Ishikawa (cell line): ENCODE data around the gene CYP11A1.
A peak's percentile ranks its signal among the peaks of the same experiment; 100 is the strongest.

Experiments used
- CEBPB ChIP-seq: IDR thresholded peaks from 2 replicates; pipeline ENCODE4 v1.6.1; 2012
- CREB1 ChIP-seq: IDR thresholded peaks from 2 replicates; pipeline ENCODE4 v1.6.1; 2012; ENCODE audit warnings: low read depth
- EGR1 ChIP-seq: IDR thresholded peaks from 2 replicates; pipeline ENCODE4 v1.6.1; 2012
- EP300 ChIP-seq: IDR thresholded peaks from 2 replicates; pipeline ENCODE4 v1.6.1; 2012; ENCODE audit warnings: borderline replicate concordance
- FOXM1 ChIP-seq: IDR thresholded peaks from 2 replicates; pipeline ENCODE4 v1.6.1; 2012; ENCODE audit warnings: low read depth, borderline replicate concordance
- NFIC ChIP-seq: IDR thresholded peaks from 2 replicates; pipeline ENCODE4 v1.6.1; 2012
- RAD21 ChIP-seq: IDR thresholded peaks from 2 replicates; pipeline ENCODE4 v1.6.1; 2012; ENCODE audit warnings: low read depth
- TAF1 ChIP-seq: IDR thresholded peaks from 2 replicates; pipeline ENCODE4 v1.6.1; 2012; ENCODE audit warnings: low read depth, mild to moderate bottlenecking
- TCF12 ChIP-seq: IDR thresholded peaks from 2 replicates; pipeline ENCODE4 v1.6.1; 2012; ENCODE audit warnings: low read depth
- TEAD4 ChIP-seq: IDR thresholded peaks from 2 replicates; pipeline ENCODE4 v1.6.1; 2012
- YY1 ChIP-seq: IDR thresholded peaks from 2 replicates; pipeline ENCODE4 v1.6.1; 2012; ENCODE audit warnings: low read depth
- ZBTB7A ChIP-seq: IDR thresholded peaks from 2 replicates; pipeline ENCODE4 v1.6.1; 2012; ENCODE audit warnings: low read depth
- TF ChIP-seq, protein P1 (sequence below): IDR thresholded peaks from 2 replicates; pipeline ENCODE4 v1.6.1; 2012; ENCODE audit warnings: low read depth, mild to moderate bottlenecking
- TF ChIP-seq, protein P2 (sequence below): IDR thresholded peaks from 2 replicates; pipeline ENCODE4 v1.6.1; 2012
- TF ChIP-seq, protein P3 (sequence below): IDR thresholded peaks from 2 replicates; pipeline ENCODE4 v1.6.1; 2012

The CYP11A1 gene

DNA sequence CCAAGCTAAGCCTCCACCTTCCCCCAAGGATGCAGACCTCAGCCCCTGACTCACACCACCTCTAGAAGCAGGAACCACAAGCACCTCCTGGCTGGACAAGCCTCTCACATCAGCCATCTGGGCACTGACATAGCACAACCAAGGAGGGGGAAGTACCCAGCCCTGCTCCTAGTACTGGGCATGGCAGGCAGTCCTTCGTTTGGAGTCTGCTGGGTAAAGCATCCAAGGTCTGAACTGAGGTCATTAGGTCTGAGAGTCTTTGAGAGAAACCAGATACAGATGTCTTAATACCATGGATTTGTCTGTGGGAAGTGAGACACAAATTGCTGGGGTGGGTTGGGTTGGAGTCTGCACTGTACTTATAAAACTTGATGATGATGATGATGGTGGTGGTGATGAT lies 69.6 kb downstream of the CYP11A1 start:
- TF ChIP-seq RAD21: no peak
- TF ChIP-seq YY1: no peak
- no peak for TF ChIP-seq ZBTB7A
- TF ChIP-seq, protein P1, sequence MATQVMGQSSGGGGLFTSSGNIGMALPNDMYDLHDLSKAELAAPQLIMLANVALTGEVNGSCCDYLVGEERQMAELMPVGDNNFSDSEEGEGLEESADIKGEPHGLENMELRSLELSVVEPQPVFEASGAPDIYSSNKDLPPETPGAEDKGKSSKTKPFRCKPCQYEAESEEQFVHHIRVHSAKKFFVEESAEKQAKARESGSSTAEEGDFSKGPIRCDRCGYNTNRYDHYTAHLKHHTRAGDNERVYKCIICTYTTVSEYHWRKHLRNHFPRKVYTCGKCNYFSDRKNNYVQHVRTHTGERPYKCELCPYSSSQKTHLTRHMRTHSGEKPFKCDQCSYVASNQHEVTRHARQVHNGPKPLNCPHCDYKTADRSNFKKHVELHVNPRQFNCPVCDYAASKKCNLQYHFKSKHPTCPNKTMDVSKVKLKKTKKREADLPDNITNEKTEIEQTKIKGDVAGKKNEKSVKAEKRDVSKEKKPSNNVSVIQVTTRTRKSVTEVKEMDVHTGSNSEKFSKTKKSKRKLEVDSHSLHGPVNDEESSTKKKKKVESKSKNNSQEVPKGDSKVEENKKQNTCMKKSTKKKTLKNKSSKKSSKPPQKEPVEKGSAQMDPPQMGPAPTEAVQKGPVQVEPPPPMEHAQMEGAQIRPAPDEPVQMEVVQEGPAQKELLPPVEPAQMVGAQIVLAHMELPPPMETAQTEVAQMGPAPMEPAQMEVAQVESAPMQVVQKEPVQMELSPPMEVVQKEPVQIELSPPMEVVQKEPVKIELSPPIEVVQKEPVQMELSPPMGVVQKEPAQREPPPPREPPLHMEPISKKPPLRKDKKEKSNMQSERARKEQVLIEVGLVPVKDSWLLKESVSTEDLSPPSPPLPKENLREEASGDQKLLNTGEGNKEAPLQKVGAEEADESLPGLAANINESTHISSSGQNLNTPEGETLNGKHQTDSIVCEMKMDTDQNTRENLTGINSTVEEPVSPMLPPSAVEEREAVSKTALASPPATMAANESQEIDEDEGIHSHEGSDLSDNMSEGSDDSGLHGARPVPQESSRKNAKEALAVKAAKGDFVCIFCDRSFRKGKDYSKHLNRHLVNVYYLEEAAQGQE: no peak
- TF ChIP-seq FOXM1: no peak
- TF ChIP-seq, protein P2, sequence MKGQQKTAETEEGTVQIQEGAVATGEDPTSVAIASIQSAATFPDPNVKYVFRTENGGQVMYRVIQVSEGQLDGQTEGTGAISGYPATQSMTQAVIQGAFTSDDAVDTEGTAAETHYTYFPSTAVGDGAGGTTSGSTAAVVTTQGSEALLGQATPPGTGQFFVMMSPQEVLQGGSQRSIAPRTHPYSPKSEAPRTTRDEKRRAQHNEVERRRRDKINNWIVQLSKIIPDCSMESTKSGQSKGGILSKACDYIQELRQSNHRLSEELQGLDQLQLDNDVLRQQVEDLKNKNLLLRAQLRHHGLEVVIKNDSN: no peak
- no peak for TF ChIP-seq EGR1
- no peak for TF ChIP-seq CREB1
- TF ChIP-seq, protein P3, sequence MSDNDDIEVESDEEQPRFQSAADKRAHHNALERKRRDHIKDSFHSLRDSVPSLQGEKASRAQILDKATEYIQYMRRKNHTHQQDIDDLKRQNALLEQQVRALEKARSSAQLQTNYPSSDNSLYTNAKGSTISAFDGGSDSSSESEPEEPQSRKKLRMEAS: no peak
- TF ChIP-seq EP300: no peak
- TF ChIP-seq TCF12: no peak

DNA sequence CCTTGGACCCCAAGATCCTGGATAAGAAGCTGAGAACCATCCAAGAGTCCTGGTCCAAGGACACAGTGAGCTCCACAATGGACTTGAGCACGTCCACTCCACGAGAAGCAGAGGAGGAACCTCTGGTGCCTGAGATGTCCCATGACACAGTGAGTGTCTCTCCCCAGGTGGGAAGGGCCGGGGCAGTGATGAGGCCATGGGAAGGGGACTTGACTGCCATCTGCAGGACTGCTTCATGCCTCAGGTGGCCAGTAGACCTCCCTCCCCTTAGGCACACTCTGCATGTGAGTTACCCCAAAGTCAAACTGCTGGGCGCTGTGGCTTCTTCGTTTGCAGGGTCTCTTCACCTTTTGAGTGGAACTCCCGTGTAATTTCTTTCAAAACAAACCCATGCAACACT lies 71.6 kb downstream of the CYP11A1 start:
- TF ChIP-seq RAD21: peak; percentile 63
- TF ChIP-seq CREB1: no peak

DNA sequence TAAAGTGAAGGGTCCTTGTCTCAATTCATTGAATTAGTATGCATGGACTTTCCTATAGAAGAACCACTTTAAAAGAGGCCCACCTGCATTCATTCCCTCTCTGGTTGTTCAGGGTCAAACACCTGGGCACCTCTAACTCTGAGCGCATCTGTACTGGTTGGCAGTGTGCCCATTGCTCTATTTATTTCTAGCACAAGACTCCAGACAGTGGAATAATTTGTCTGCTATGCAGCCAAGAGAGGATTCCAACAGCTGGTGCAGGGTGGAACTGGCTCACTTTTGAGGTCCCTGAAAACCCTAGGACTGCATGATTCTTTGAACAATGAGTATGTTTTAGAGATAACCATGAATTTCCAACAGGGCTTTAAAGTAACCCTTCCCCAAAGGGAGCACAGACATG lies 73.4 kb downstream of the CYP11A1 start:
- TF ChIP-seq TAF1: no peak
- TF ChIP-seq, protein P1: no peak
- TF ChIP-seq YY1: no peak
- TF ChIP-seq ZBTB7A: no peak
- no peak for TF ChIP-seq EP300
- TF ChIP-seq, protein P2: no peak
- TF ChIP-seq FOXM1: no peak
- TF ChIP-seq CREB1: no peak
- TF ChIP-seq, protein P3: no peak
- no peak for TF ChIP-seq TEAD4
- TF ChIP-seq CEBPB: no peak
- no peak for TF ChIP-seq TCF12
- TF ChIP-seq NFIC: no peak
- TF ChIP-seq EGR1: no peak
- no peak for TF ChIP-seq RAD21

DNA sequence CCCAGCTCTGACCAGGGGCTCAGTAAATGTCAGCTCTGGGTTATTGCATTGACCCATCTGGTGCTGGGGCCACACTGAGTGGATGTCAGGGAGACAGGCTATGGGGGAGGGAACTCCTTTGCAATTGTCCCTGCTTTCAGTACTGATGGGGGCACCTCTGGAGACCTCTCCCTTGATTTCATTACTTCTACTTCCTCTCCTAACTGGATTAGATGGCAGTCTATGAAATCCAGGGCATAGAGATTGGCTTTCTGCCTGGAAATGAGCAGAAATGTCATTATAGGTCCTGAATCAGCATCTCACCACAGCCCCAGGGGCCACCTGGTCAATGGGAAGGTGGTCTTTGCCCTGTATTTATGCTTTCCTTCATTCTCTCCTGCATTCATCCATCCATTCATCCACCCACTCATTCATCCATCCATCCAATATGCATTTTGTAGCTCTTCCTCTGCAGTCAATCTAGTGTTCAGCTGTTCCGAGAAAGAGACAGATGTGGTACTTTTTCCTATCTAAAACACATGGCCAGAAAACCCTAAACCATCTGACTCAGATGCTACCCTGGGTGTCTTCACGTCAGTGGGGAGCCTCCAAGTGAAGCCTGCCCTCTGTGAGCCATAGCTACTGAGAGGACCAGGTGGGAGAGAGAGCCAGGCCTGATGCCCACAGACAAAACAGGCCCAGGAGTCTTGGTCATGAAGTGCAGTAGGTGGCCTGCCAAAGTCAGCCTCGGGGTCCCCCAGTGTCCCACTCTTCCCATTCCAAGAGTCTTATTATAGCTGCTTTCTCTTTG lies 74.2 kb downstream of the CYP11A1 start:
- TF ChIP-seq ZBTB7A (no peak), EP300 (no peak), CEBPB (no peak), FOXM1 (no peak), TCF12 (no peak), CREB1 (no peak), NFIC (no peak)
- TF ChIP-seq, protein P2: no peak
- TF ChIP-seq, protein P1: no peak
